DND-41 (cell line): ENCODE results near the gene ARHGAP15.

Source experiments
- ATAC-seq: fragments of 200-7000 bp; cut with Tn5 transposase; 3 replicates; pipeline ENCODE4 v1.9.1; 2021; ENCODE audit warnings: low read depth; ENCODE audit not compliant: insufficient read depth
- DNase-seq: peaks from one replicate; pipeline ENCODE4 v3.0.0-alpha.2; 2020
- H2AFZ ChIP-seq: 2 replicates; pipeline ENCODE4 v1.6.0; 2012; ENCODE audit warnings: low read depth, low read length
- H3K27ac ChIP-seq: 2 replicates; pipeline ENCODE4 v1.5.1; 2012; ENCODE audit warnings: low read length, inconsistent platforms
- H3K27me3 ChIP-seq: fragments of 200-600 bp; sonication (generic); 2 replicates; pipeline ENCODE4 v1.6.0; 2012; ENCODE audit warnings: low read length, mild to moderate bottlenecking, inconsistent platforms; ENCODE audit not compliant: insufficient read depth, poor library complexity
- H3K36me3 ChIP-seq: 2 replicates; pipeline ENCODE4 v1.5.1; 2012; ENCODE audit warnings: low read length, inconsistent platforms; ENCODE audit not compliant: insufficient read depth
- H3K4me1 ChIP-seq: 2 replicates; pipeline ENCODE4 v1.5.1; 2012; ENCODE audit warnings: mild to moderate bottlenecking, low read length; ENCODE audit not compliant: insufficient read depth
- H3K4me2 ChIP-seq: 2 replicates; pipeline ENCODE4 v1.6.0; 2012; ENCODE audit warnings: mild to moderate bottlenecking, moderate library complexity, low read length, inconsistent platforms; ENCODE audit not compliant: insufficient read depth
- H3K4me3 ChIP-seq, 2 experiments: fragments of 200-600 bp in 1 of 2; shearing (Covaris generic) in 1 of 2; 2 replicates each; pipeline ENCODE4 v1.5.1; 2012 to 2016; ENCODE audit warnings: inconsistent platforms in 2 of 2, low read length in 2 of 2, mild to moderate bottlenecking in 2 of 2, low read depth in 1 of 2, moderate library complexity in 1 of 2
- H3K79me2 ChIP-seq: 2 replicates; pipeline ENCODE4 v1.6.0; 2012; ENCODE audit warnings: low read length, inconsistent platforms; ENCODE audit not compliant: insufficient read depth
- H3K9ac ChIP-seq: 2 replicates; pipeline ENCODE4 v1.6.0; 2012; ENCODE audit warnings: low read depth, mild to moderate bottlenecking, inconsistent platforms, low read length, moderate library complexity
- H3K9me3 ChIP-seq: 2 replicates; pipeline ENCODE4 v1.5.1; 2012; ENCODE audit warnings: low read length, moderate library complexity, mild to moderate bottlenecking, inconsistent platforms; ENCODE audit not compliant: insufficient read depth, severe bottlenecking
- H4K20me1 ChIP-seq: 2 replicates; pipeline ENCODE4 v1.6.0; 2012; ENCODE audit warnings: low read length; ENCODE audit not compliant: insufficient read depth
- CTCF ChIP-seq: IDR thresholded peaks from 2 replicates; pipeline ENCODE4 v1.5.1; 2012; ENCODE audit warnings: borderline replicate concordance, low read length, moderate library complexity, mild to moderate bottlenecking; ENCODE audit not compliant: poor library complexity, severe bottlenecking; ENCODE audit errors: extremely low read depth
- EZH2 ChIP-seq: IDR thresholded peaks from 3 replicates; pipeline ENCODE4 v1.6.1; 2012; ENCODE audit warnings: borderline replicate concordance, low read depth, mild to moderate bottlenecking, moderate library complexity, low read length, inconsistent platforms; ENCODE audit not compliant: severe bottlenecking

Gene ARHGAP15

GRCh38 chr2:143696651-143697050, 567.4 kb downstream of the ARHGAP15 start:
- Histone ChIP-seq H3K4me2 (no peak overlapping the region), H3K27me3 (no peaks in the 10 kb centered on the region), H3K79me2 (no peaks in the 10 kb centered on the region), H3K9me3 (no peaks in the 10 kb centered on the region), H2AFZ (no peak overlapping the region), H3K27ac (no peak overlapping the region), H3K4me3 (no peak overlapping the region), H4K20me1 (no peaks in the 10 kb centered on the region), H3K4me1 (no peaks in the 10 kb centered on the region), H3K36me3 (peaks cover 11% of the 10 kb centered on the region; the same call in 1 of the 2 replicates), H3K9ac (no peak overlapping the region)
- ATAC-seq = no peak
- TF ChIP-seq EZH2 (no peak), CTCF (no peak)
- DNase-seq = no peak

- no peak overlapping the region for H3K9ac ChIP-seq
- ATAC-seq (no peak), DNase-seq (no peak)
- TF ChIP-seq EZH2 (no peak), CTCF (no peak)
- no peaks in the 10 kb centered on the region for H4K20me1 ChIP-seq
- no peak overlapping the region for H3K27ac ChIP-seq
- no peaks in the 10 kb centered on the region for H3K9me3 ChIP-seq
- peaks cover 12% of the 10 kb centered on the region for H3K36me3 ChIP-seq
- H3K27me3 ChIP-seq = no peaks in the 10 kb centered on the region
- H3K4me3 ChIP-seq = no peak overlapping the region
- H2AFZ ChIP-seq = no peak overlapping the region
- H3K4me2 ChIP-seq = no peak overlapping the region
- H3K4me1 ChIP-seq = no peaks in the 10 kb centered on the region
- H3K79me2 ChIP-seq = no peaks in the 10 kb centered on the region
Observed at GRCh38 chr2:143697744-143698143, 568.5 kb downstream of the ARHGAP15 start.

GRCh38 chr2:143698352-143698751, 569.1 kb downstream of the ARHGAP15 start:
- no peaks in the 10 kb centered on the region for H3K4me1 ChIP-seq
- no peaks in the 10 kb centered on the region for H3K9me3 ChIP-seq
- ATAC-seq (no peak), DNase-seq (no peak)
- H4K20me1 ChIP-seq = no peaks in the 10 kb centered on the region
- no peak overlapping the region for H3K27ac ChIP-seq
- H2AFZ ChIP-seq = no peak overlapping the region
- no peaks in the 10 kb centered on the region for H3K27me3 ChIP-seq
- H3K36me3 ChIP-seq = peaks cover 18% of the 10 kb centered on the region
- no peak overlapping the region for H3K4me2 ChIP-seq
- H3K9ac ChIP-seq = no peak overlapping the region
- TF ChIP-seq CTCF = no peak
- TF ChIP-seq EZH2 = no peak
- H3K4me3 ChIP-seq = no peak overlapping the region
- no peaks in the 10 kb centered on the region for H3K79me2 ChIP-seq
